Breast epithelium (tissue), 4 donors: ENCODE measurements around the gene RPP14. TPM values are rescaled to one million over a fixed set of nuclear protein-coding genes. Genes with fewer than 3 reads are reported as not detected.

Experiments
- DNase-seq, 2 donors: peaks; one replicate each; pipeline ENCODE4 v3.0.0-alpha.2; 2019; ENCODE audit warnings: low spot score in 2 of 2
- H3K27ac ChIP-seq, 2 donors: fragments of 200-600 bp; sonication (generic) in 1 of 2; one replicate each; pipeline ENCODE4 v1.5.1; 2016 to 2019; ENCODE audit warnings: mild to moderate bottlenecking in 1 of 2
- H3K27me3 ChIP-seq, 2 donors: fragments of 200-600 bp; sonication (generic) in 1 of 2; one replicate each; pipeline versions ENCODE4 v1.5.1 to v1.6.0; 2017 to 2019; ENCODE audit warnings: control low read depth in 1 of 2, mild to moderate bottlenecking in 1 of 2
- H3K36me3 ChIP-seq: fragments of 200-600 bp; one replicate; pipeline ENCODE4 v1.5.1; 2019
- H3K4me1 ChIP-seq, 2 donors: fragments of 200-600 bp; sonication (generic); one replicate each; pipeline ENCODE4 v1.5.1; 2016 to 2019; ENCODE audit warnings: control low read depth in 1 of 2
- H3K4me3 ChIP-seq, 3 donors: fragments of 200-600 bp; sonication (generic); 1 replicate in 2 of 3; 2 replicates in 1 of 3; pipeline ENCODE4 v1.5.1; 2016 to 2019; ENCODE audit warnings: mild to moderate bottlenecking in 3 of 3, moderate library complexity in 2 of 3
- H3K9me3 ChIP-seq, 2 donors: fragments of 200-600 bp; sonication (generic) in 1 of 2; one replicate each; pipeline ENCODE4 v1.5.1; 2016 to 2019; ENCODE audit warnings: control low read depth in 1 of 2
- CTCF ChIP-seq, 3 donors: fragments of 450-650 bp; IDR thresholded peaks; one replicate each; pipeline ENCODE4 v1.5.1; 2016 to 2017; ENCODE audit warnings: antibody characterized with exemption in 3 of 3, mild to moderate bottlenecking in 3 of 3, moderate library complexity in 3 of 3
- POLR2A ChIP-seq: fragments of 450-650 bp; IDR thresholded peaks from one replicate; pipeline ENCODE4 v1.6.1; 2016; ENCODE audit warnings: antibody characterized with exemption, mild to moderate bottlenecking, moderate library complexity
- POLR2AphosphoS5 ChIP-seq, 3 donors: sonication (generic); formaldehyde crosslinking; IDR thresholded peaks; one replicate each; pipeline ENCODE4 v1.6.1; 2017; ENCODE audit warnings: antibody characterized with exemption in 3 of 3
- intact Hi-C: fragments of 100-400 bp; cut with DNase I; formaldehyde crosslinking; loops from one replicate; pipeline ENCODE4 v1.15.1; 2023; ENCODE audit warnings: low total_unique reads
- total RNA-seq, 3 donors: library from RNA; depleted of rRNA; stranded (reverse); fragments of >200 nt; gene quantifications; one replicate each; pipeline ENCODE4 v1.1.0, GENCODE V29; 2016

RPP14 gene
- total RNA-seq, 3 donors from 2014 or later = 6.2 to 11.0 (median 10.8) TPM

GRCh38 chr3:58333206-58334012 lies 27.4 kb downstream of the RPP14 start:
- DNase-seq = peak in 1 of 2 donors; percentile 23
- intact Hi-C loops = loop anchor here (5.0 kb wide), 1 partner anchor 79 kb away; no protein-coding TSS in a partner anchor
- TF ChIP-seq POLR2AphosphoS5 (IDR thresholded peaks at IDR 0.05) (no peak), POLR2A (no peak), CTCF (IDR thresholded peaks at IDR 0.05) (no peak)
- H3K4me3 ChIP-seq = peak overlapping the region; percentile 85 to 91 (median 86)
- H3K4me1 ChIP-seq = peaks cover 0 to 7% of the 10 kb centered on the region in 2 donors
- no peaks in the 10 kb centered on the region for H3K27me3 ChIP-seq
- peak overlapping the region; percentile 44 to 74 for H3K27ac ChIP-seq
- H3K9me3 ChIP-seq = no peaks in the 10 kb centered on the region
- H3K36me3 ChIP-seq = no peaks in the 10 kb centered on the region

GRCh38 chr3:58334013-58334321 lies 27.9 kb downstream of the RPP14 start:
- TF ChIP-seq POLR2AphosphoS5 (IDR thresholded peaks at IDR 0.05) (no peak), POLR2A (no peak), CTCF (IDR thresholded peaks at IDR 0.05) (no peak)
- no peaks in the 10 kb centered on the region for H3K36me3 ChIP-seq
- peak overlapping the region in 1 of 2 donors; percentile 21 for H3K27ac ChIP-seq
- no peaks in the 10 kb centered on the region for H3K9me3 ChIP-seq
- intact Hi-C loops = loop anchor here (5.0 kb wide), 1 partner anchor 78 kb away; no protein-coding TSS in a partner anchor
- peak overlapping the region; percentile 85 to 91 (median 86) for H3K4me3 ChIP-seq
- H3K4me1 ChIP-seq = peaks cover 0 to 7% of the 10 kb centered on the region in 2 donors
- H3K27me3 ChIP-seq = no peaks in the 10 kb centered on the region
- no peak for DNase-seq

- TF ChIP-seq POLR2A (no peak), POLR2AphosphoS5 (IDR thresholded peaks at IDR 0.05) (no peak), CTCF (IDR thresholded peaks at IDR 0.05) (no peak)
- peak overlapping the region in 2 of 3 donors; percentile 85 to 91 for H3K4me3 ChIP-seq
- DNase-seq = no peak
- no peak overlapping the region for H3K27ac ChIP-seq
- H3K27me3 ChIP-seq = no peaks in the 10 kb centered on the region
- H3K36me3 ChIP-seq = no peaks in the 10 kb centered on the region
- H3K9me3 ChIP-seq = no peaks in the 10 kb centered on the region
- H3K4me1 ChIP-seq = peaks cover 0 to 7% of the 10 kb centered on the region in 2 donors
- intact Hi-C loops = loop anchor here (5.0 kb wide), 1 partner anchor 78 kb away; no protein-coding TSS in a partner anchor
Observed at GRCh38 chr3:58334506-58334884, 28.4 kb downstream of the RPP14 start.

GRCh38 chr3:58335652-58335947 lies 29.6 kb downstream of the RPP14 start:
- no peaks in the 10 kb centered on the region for H3K27me3 ChIP-seq
- no peaks in the 10 kb centered on the region for H3K36me3 ChIP-seq
- TF ChIP-seq CTCF (IDR thresholded peaks at IDR 0.05) = no peak
- TF ChIP-seq POLR2AphosphoS5 (IDR thresholded peaks at IDR 0.05) = no peak
- TF ChIP-seq POLR2A = no peak
- peak overlapping the region; percentile 11 to 62 for H3K27ac ChIP-seq
- DNase-seq = no peak
- intact Hi-C loops = no loop called here
- no peaks in the 10 kb centered on the region for H3K9me3 ChIP-seq
- peak overlapping the region in 1 of 3 donors; percentile 91 for H3K4me3 ChIP-seq
- H3K4me1 ChIP-seq = peaks cover 0 to 7% of the 10 kb centered on the region in 2 donors

- peaks cover 0 to 7% of the 10 kb centered on the region in 2 donors for H3K4me1 ChIP-seq
- no peaks in the 10 kb centered on the region for H3K27me3 ChIP-seq
- intact Hi-C loops = loop anchor here (2.0 kb wide), 1 partner anchor 28 kb away; no protein-coding TSS in a partner anchor
- no peak overlapping the region for H3K4me3 ChIP-seq
- no peaks in the 10 kb centered on the region for H3K36me3 ChIP-seq
- no peak overlapping the region for H3K27ac ChIP-seq
- TF ChIP-seq POLR2A = no peak
- TF ChIP-seq POLR2AphosphoS5 (IDR thresholded peaks at IDR 0.05) = no peak
- no peak for TF ChIP-seq CTCF (IDR thresholded peaks at IDR 0.05)
- no peak for DNase-seq
- no peaks in the 10 kb centered on the region for H3K9me3 ChIP-seq
Observed at GRCh38 chr3:58336135-58336882, 30.3 kb downstream of the RPP14 start.
